PC-3 (cell line): ENCODE measurements around the gene CASZ1. TPM values are rescaled to one million over a fixed set of nuclear protein-coding genes. Genes with fewer than 3 reads are reported as not detected.

ENCODE experiments used
- ATAC-seq: fragments of 200-7000 bp; cut with Tn5 transposase; 2 replicates; pipeline ENCODE4 v1.9.1; 2020; ENCODE audit warnings: mild to moderate bottlenecking, moderate library complexity
- BruUV-seq: library from RNA; stranded (reverse); fragments of 400-500 nt; replicated peaks from 2 replicates; lab custom pipeline; 2021; lab: Mats Ljungman, UMichigan
- CTCF ChIA-PET: fragments of 300-600 bp; sonication (Branson Sonifier 250); formaldehyde crosslinking; loops from one replicate; lab custom pipeline; 2022; ENCODE audit warnings: antibody characterized with exemption; lab: Charles Lee
- POLR2A ChIA-PET: fragments of 300-600 bp; sonication (Branson Sonifier 250); formaldehyde crosslinking; loops from one replicate; lab custom pipeline; 2022; ENCODE audit warnings: antibody characterized with exemption; ENCODE audit not compliant: unreplicated experiment; lab: Charles Lee
- DNase-seq: peaks from one replicate; pipeline ENCODE4 v3.0.0-alpha.2; 2015
- H2AFZ ChIP-seq: fragments of 300-600 bp; sonication (generic); 2 replicates; pipeline ENCODE4 v1.6.0; 2016; ENCODE audit warnings: antibody characterized with exemption, low read length
- H3F3A ChIP-seq: fragments of 300-600 bp; sonication (generic); one replicate; pipeline ENCODE4 v1.6.0; 2017; ENCODE audit warnings: antibody characterized with exemption, low read length, control low read depth, mild to moderate bottlenecking; ENCODE audit not compliant: unreplicated experiment
- H3K27ac ChIP-seq: fragments of 300-600 bp; sonication (generic); 2 replicates; pipeline ENCODE4 v1.5.1; 2016; ENCODE audit warnings: mild to moderate bottlenecking, low read length
- H3K27me3 ChIP-seq: fragments of 300-600 bp; sonication (generic); 2 replicates; pipeline ENCODE4 v1.6.1; 2016; ENCODE audit warnings: low read length, mixed read lengths
- H3K36me3 ChIP-seq: fragments of 300-600 bp; sonication (generic); 2 replicates; pipeline ENCODE4 v1.6.1; 2016; ENCODE audit warnings: low read depth, mixed run types, low read length, mixed read lengths
- H3K4me1 ChIP-seq: fragments of 300-600 bp; sonication (generic); 2 replicates; pipeline ENCODE4 v1.5.1; 2016; ENCODE audit warnings: low read length; ENCODE audit not compliant: insufficient read depth
- H3K4me2 ChIP-seq: fragments of 300-600 bp; sonication (generic); 2 replicates; pipeline ENCODE4 v1.6.0; 2016; ENCODE audit warnings: low read length
- H3K4me3 ChIP-seq: fragments of 300-600 bp; sonication (generic); 2 replicates; pipeline ENCODE4 v1.5.1; 2016; ENCODE audit warnings: mild to moderate bottlenecking, low read length, mixed read lengths
- H3K79me2 ChIP-seq: fragments of 300-600 bp; sonication (generic); 2 replicates; pipeline ENCODE4 v1.6.1; 2017; ENCODE audit warnings: low read length, mixed read lengths
- H3K9ac ChIP-seq: fragments of 300-600 bp; sonication (generic); 2 replicates; pipeline ENCODE4 v1.6.0; 2016; ENCODE audit warnings: mild to moderate bottlenecking, low read length
- H3K9me2 ChIP-seq: fragments of 300-600 bp; sonication (generic); replicated peaks from 2 replicates; pipeline ENCODE4 v1.6.1; 2016; ENCODE audit warnings: mixed run types, low read length, mixed read lengths
- H3K9me3 ChIP-seq: fragments of 300-600 bp; sonication (generic); 2 replicates; pipeline ENCODE4 v1.6.1; 2016; ENCODE audit warnings: low read length, mixed read lengths
- H4K20me1 ChIP-seq: fragments of 300-600 bp; sonication (generic); 2 replicates; pipeline ENCODE4 v1.6.1; 2016; ENCODE audit warnings: low read length, mixed read lengths
- EZH2 ChIP-seq: fragments of 300-600 bp; sonication (generic); IDR thresholded peaks from one replicate; pipeline ENCODE4 v1.6.1; 2017; ENCODE audit warnings: antibody characterized with exemption, mild to moderate bottlenecking, low read length; ENCODE audit not compliant: unreplicated experiment
- EZH2phosphoT487 ChIP-seq: fragments of 300-600 bp; sonication (generic); IDR thresholded peaks from 2 replicates; pipeline ENCODE4 v1.6.1; 2018; ENCODE audit warnings: mild to moderate bottlenecking, antibody characterized with exemption, low read length, borderline replicate concordance
- intact Hi-C: fragments of 100-400 bp; cut with micrococcal nuclease; formaldehyde crosslinking; loops from 2 replicates; pipeline ENCODE4 v1.9.0; 2023
- total RNA-seq: library from RNA; depleted of rRNA; stranded (reverse); fragments of >200 nt; gene quantifications from 2 replicates; pipeline ENCODE4 v1.2.3, GENCODE V29; 2014
- TF ChIP-seq, protein P1 (sequence below): fragments of 300-600 bp; sonication (generic); conservative IDR thresholded peaks from 2 replicates; pipeline ENCODE4 v1.5.1; 2017; ENCODE audit warnings: antibody characterized with exemption, low read depth, mild to moderate bottlenecking, low read length

CASZ1 gene
- total RNA-seq, 1 experiment from 2014 or later = 12.8 TPM

DNA sequence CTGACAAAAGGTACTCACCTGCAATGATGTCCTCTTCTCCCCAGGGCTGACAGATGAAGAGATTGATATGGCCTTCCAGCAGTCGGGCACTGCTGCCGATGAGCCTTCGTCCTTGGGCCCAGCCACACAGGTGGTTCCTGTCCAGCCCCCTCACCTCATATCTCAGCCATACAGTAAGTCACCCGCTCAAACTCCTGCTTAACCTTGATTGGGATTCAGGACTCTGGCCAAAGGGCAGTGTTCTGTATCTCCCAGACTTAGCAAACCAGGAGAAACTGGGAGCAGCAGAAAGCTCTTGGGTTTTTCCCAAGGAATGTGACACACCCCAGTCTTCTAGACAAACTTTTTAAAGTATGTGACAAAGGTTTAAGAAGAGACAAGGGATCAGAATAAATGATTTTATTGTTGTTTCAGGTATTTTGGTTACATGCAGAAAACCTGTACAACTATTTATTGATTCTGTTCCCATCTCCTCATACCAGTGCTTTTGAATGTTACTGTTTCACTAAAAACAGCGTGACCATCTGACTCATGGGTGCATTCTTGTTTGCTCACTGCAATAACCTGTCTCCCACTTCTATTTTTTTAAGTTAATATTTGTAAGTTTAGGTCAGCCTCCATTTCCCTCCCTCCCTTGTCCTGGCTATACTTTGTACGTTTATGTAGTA is 197.1 kb downstream of the CASZ1 start:
- no peak for TF ChIP-seq EZH2
- TF ChIP-seq, protein P1, sequence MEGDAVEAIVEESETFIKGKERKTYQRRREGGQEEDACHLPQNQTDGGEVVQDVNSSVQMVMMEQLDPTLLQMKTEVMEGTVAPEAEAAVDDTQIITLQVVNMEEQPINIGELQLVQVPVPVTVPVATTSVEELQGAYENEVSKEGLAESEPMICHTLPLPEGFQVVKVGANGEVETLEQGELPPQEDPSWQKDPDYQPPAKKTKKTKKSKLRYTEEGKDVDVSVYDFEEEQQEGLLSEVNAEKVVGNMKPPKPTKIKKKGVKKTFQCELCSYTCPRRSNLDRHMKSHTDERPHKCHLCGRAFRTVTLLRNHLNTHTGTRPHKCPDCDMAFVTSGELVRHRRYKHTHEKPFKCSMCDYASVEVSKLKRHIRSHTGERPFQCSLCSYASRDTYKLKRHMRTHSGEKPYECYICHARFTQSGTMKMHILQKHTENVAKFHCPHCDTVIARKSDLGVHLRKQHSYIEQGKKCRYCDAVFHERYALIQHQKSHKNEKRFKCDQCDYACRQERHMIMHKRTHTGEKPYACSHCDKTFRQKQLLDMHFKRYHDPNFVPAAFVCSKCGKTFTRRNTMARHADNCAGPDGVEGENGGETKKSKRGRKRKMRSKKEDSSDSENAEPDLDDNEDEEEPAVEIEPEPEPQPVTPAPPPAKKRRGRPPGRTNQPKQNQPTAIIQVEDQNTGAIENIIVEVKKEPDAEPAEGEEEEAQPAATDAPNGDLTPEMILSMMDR = no peak
- no peak for TF ChIP-seq EZH2phosphoT487
- ATAC-seq = peak; percentile 92
- Histone ChIP-seq H3K9me2 (no peaks in the 10 kb centered on the region), H3K4me2 (peak overlapping the region; percentile 61), H4K20me1 (no peaks in the 10 kb centered on the region), H3K4me3 (no peak overlapping the region), H3K4me1 (peaks cover 23% of the 10 kb centered on the region), H3F3A (no peaks in the 10 kb centered on the region), H3K79me2 (no peaks in the 10 kb centered on the region), H3K9ac (peak overlapping the region; percentile 57), H2AFZ (0 out of 2 replicates have a peak overlapping the region, but pooled peaks have one; percentile 7), H3K27ac (peak overlapping the region; percentile 88), H3K36me3 (no peaks in the 10 kb centered on the region), H3K27me3 (no peaks in the 10 kb centered on the region), H3K9me3 (no peaks in the 10 kb centered on the region)
- ChIA-PET POLR2A (interaction anchor here (0.6 kb wide), 1 partner anchor 78 kb away, joined by 3 read pairs; no protein-coding TSS in a partner anchor), CTCF (no interaction called here)
- intact Hi-C loops = loop anchor here (1.0 to 2.0 kb wide), 3 partner anchors 35 to 89 kb away; no protein-coding TSS in a partner anchor
- BruUV-seq = no TSS peak
- DNase-seq = peak; percentile 82

DNA sequence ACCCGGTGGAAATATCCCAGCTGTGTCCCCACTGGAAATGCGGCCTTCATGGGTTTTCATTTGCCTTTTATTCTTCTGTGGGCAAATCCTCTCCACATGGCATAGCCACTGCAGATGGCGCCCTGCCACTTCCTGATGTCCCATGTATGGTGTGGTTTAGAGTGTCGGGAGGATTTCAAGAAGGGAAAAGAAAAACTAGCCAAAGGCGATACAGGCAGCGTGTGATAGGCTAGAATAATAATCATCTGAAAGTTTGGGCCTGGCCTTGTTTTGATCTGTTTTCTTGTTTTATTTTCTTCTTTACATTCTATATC is 198.1 kb downstream of the CASZ1 start:
- Histone ChIP-seq H3K4me2 (peak overlapping the region; percentile 61), H3K79me2 (no peaks in the 10 kb centered on the region), H3F3A (no peaks in the 10 kb centered on the region), H4K20me1 (no peaks in the 10 kb centered on the region), H3K4me1 (peaks cover 23% of the 10 kb centered on the region), H3K4me3 (no peak overlapping the region), H3K36me3 (no peaks in the 10 kb centered on the region), H3K27me3 (no peaks in the 10 kb centered on the region), H3K9me2 (no peaks in the 10 kb centered on the region), H2AFZ (no peak overlapping the region), H3K9me3 (no peaks in the 10 kb centered on the region), H3K9ac (peak overlapping the region; percentile 47; the same call in 1 of the 2 replicates), H3K27ac (peak overlapping the region; percentile 88)
- intact Hi-C loops = loop anchor here (2.0 kb wide), 1 partner anchor 36 kb away; no protein-coding TSS in a partner anchor
- BruUV-seq = no TSS peak
- DNase-seq = peak; percentile 10
- no peak for ATAC-seq
- CTCF ChIA-PET = no interaction called here
- TF ChIP-seq EZH2 (no peak), EZH2phosphoT487 (no peak)
- TF ChIP-seq, protein P1 = 0 out of 2 replicates have a peak, but pooled peaks have one; percentile 29
- POLR2A ChIA-PET = no interaction called here
